Measurements from ENCODE around the gene ATXN7.

ATXN7 gene

GRCh38 chr3:63863150-63864007, at the start of gene ATXN7, which contains the start of gene THOC7:
ATXN7 (plus strand) TSS chr3:63863867; CDS start chr3:63912599, 48,732 bp downstream.
THOC7 (minus strand) TSS chr3:63863805; CDS start chr3:63863790, 15 bp downstream.
- no peak for FAIRE-seq

- no peak for FAIRE-seq
These were observed 49.4 kb upstream of the ATXN7 start for GRCh38 chr3:63814237-63814636.

- FAIRE-seq, result no peak
These were observed 46.4 kb upstream of the ATXN7 start for GRCh38 chr3:63817225-63817624.

DNA sequence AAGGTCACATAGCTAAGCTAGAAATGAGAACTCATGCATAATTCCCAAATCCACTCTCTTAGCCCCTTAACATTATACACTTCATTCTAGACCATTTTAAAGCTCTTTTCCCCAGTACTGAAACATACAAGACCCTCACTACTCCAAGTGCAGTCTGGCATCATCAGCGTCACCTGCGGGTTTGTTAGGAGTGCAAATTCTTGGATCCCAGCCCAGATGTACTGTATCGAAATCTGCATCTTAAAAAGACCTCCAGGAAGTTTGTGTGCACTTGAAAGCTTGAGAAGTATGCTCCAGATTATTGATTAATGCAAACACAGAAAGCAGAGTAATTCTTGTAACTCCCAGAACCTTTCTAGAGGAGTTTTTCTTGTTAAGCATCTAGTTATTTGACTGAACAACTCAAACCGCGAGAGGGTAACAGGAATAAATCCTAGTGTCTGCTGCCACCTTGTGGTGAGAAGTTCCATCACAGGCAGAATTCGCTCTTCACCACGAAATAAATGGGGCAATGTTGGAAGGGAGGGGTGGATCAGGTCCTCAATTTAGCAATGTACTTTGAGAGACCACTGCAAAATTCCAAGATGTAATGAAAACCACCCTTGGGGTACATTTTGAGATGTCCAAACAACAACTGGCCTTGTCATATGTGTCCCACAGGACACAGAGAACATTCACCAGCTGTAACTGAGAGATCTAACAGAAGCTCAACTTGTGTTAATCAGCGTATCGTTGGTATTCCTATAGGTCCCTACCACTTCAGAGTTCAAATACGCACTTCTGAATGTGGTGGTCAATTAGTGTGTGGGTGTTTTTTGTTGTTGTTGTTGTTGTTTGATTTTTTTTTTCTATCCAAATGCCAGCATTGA, 45.2 kb upstream of the ATXN7 start:
- FAIRE-seq, result no peak

DNA sequence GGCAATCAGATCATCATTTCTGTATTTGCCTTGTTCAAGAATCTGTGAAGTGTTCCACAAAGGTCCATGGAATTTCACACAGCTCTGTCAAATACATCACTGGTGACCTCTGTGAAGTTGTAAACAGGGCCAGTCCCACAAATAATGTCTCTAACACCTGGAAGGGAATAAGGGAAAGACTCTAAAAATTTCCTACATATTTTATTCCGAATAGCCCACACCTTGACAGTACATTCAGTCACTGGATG, 44.6 kb upstream of the ATXN7 start, which contains the start of gene C3orf49:
TSS of gene C3orf49 (plus strand) at position 149 of the 248 bp plus-strand sequence. CDS start 173 bp downstream, outside the sequence.
- FAIRE-seq, result no peak

- FAIRE-seq, result no peak
These were observed 39.4 kb upstream of the ATXN7 start for GRCh38 chr3:63824309-63824708.

DNA sequence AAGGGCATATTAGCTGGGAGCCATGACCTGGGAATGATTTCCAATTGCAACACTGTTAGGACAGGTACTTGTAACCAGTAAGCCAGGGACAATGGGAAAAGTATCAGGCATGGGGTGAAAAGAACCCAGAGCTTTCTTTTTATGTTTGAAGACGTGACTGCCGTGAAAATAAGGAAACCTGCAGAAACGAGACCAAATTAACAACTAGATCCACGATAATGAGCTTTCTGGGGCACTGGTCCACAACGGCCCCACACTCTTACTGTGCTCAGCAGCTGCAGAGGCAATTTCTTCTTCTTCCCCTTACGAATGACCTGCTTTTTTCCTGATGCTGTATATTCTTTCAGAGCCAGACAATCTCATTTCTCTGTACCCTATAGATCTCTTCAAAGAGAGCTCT, 33.1 kb upstream of the ATXN7 start:
- FAIRE-seq, result no peak

- FAIRE-seq, result no peak
These were observed 31.3 kb upstream of the ATXN7 start for GRCh38 chr3:63832395-63832794.

- FAIRE-seq, result no peak
These were observed 22.0 kb upstream of the ATXN7 start for GRCh38 chr3:63841704-63842103.

DNA sequence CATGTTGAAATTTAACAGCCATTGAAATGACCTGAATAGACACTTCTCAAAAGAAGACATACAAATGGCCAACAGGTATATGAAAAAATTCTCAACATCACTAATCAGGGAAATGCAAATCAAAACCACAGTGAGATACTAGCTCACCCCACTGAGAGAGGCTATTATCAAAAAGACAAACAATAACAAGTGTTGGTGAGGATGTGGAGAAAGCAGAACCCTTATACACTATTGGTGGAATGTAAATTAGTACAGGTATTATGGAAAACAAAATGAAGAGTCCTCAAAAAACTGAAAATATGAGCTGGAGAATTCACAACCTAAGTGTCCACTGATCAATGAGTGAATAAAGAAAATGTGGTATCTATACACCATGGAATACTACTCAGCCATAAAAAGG, 21.5 kb upstream of the ATXN7 start:
- no peak for FAIRE-seq

- FAIRE-seq, result no peak
These were observed 18.5 kb upstream of the ATXN7 start for GRCh38 chr3:63845215-63845614.

GRCh38 chr3:63847718-63848450, 15.8 kb upstream of the ATXN7 start:
- no peak for FAIRE-seq

DNA sequence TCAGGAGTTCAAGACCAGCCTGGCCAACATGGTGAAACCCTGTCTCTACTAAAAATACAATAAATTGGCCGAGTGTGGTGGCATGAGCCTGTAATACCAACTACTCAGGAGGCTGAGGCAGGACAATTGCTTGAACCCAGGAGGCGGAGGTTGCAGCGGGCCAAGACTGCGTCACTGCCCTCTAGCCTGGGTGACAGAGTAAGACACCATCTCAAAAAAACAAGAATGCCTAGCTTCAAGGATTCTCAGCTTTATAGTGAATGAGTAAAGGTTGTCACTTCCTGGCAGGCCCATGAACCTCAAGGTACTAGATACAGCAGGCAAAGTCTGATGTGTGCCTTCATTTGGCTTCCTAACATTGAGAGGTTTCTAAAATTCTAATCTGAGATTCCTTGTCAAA, 14.5 kb upstream of the ATXN7 start:
- no peak for FAIRE-seq

- FAIRE-seq, result no peak
These were observed 12.4 kb upstream of the ATXN7 start for GRCh38 chr3:63851287-63851686.

DNA sequence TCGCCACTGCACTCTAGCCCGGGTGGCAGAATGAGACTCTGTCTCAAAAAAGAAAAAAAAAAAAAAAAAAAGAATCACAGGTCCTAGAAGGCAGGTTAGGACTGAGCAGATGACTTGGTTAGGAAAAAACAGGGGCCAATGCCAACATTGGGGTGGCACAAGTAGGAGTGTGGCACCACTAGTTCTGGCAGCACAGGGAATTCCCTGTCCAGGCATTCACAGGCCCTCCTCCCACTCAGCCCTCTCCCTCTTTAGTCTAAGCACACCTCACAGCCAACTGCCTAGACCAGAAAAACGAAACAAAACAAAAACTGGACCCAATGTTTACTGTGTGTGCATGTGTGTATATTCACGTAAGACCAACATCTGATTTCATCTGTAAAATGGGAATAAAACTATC, 10.6 kb upstream of the ATXN7 start:
- FAIRE-seq, result no peak

DNA sequence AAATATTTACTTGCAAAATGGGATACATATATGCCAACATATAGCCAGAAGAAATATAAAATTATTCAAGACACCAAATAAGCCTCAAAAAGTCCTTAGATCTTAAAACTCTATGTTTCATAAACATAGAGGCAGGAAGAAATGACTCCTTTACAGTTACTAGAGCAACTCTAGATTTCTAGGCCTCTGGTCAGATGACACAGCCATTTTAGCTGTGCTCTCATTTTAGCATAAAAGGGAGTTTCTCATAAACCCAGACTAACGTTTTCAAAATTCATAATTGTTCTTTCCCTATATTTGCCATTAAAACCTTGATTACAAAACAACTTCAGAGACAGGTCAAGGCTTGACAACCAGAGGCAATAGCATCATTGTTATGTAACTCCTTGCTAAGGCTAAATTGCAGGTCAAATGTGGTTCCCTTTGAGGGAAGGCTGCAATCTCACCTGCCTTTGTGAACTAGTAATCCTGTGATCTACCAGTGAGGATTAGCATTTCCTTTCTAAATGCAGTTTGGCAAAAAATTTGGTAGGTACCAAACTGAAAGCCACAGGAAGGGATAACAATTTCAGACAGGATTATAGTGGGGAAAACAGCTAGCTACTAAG, 8.2 kb upstream of the ATXN7 start:
- FAIRE-seq, result no peak

- no peak for FAIRE-seq
These were observed 6.4 kb upstream of the ATXN7 start for GRCh38 chr3:63857311-63857710.

DNA sequence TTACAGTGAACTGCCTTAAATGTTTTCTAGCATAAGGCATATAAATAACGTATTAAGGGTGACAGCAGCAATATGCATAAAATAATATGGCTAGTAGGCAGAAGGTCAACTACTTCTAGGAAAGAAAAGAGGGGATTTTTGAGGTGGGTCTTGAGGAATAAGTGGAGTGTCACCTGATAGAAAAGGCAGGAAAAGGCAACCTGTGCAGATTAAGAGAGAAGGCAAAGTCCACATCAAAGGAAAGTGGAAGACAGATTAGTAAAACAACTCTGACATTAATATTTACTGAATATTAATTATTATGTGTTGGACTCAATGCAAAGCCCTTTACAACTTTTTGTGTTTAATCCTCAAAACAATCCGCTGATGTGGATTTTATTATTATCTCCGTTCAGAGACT, 2.9 kb upstream of the ATXN7 start:
- no peak for FAIRE-seq

- FAIRE-seq, result no peak
These were observed 2.4 kb upstream of the ATXN7 start for GRCh38 chr3:63861306-63861705.

DNA sequence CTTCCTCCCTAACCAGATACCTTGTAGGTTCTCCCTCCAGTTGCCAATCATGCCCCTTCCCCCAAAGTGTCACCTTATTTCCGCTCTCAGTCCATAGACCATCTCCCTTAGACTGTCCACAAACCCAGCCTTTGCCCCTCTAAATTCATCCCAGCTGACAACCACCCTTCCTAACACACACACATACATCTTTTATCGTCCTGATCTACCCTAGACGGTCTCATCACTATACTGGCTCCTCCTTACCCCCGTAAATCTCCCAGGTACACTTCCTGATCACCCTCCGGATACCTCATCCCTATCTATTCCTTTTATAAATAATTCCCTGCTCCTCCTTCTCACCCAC, 890 bp upstream of the ATXN7 start:
- FAIRE-seq, result no peak

- FAIRE-seq, result no peak
These were observed 619 bp downstream of the ATXN7 start for GRCh38 chr3:63864008-63864964.

GRCh38 chr3:63864965-63865327, 1.3 kb downstream of the ATXN7 start:
- no peak for FAIRE-seq
